HG03064 (cell line): Measurements from ENCODE around the gene WWP2.

Source experiments
- ATAC-seq: cut with Tn5 transposase; IDR thresholded peaks from one replicate; pipeline ENCODE4 v1.9.1; 2021; ENCODE audit warnings: low read depth; ENCODE audit not compliant: unreplicated experiment

Gene WWP2

DNA sequence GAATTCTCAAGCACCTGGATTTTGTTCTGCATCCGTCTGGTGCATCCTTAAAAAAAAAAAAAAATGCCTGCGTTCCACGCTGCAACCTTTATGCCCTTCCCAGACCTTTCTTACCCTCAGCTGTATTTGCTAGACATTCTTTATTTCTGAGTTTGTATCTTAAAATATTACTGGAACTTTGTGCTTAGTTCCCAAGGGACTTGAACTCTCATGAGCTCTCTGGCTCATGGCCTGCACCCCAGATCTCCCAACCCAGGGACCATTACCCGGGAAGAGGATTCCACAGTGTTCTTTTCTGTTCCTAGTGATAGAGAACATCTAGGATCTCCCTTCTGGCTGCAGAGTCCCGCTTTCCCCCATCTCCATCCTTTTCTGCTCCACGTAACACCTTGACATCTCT lies 160.1 kb downstream of the WWP2 start:
- ATAC-seq = no peak

DNA sequence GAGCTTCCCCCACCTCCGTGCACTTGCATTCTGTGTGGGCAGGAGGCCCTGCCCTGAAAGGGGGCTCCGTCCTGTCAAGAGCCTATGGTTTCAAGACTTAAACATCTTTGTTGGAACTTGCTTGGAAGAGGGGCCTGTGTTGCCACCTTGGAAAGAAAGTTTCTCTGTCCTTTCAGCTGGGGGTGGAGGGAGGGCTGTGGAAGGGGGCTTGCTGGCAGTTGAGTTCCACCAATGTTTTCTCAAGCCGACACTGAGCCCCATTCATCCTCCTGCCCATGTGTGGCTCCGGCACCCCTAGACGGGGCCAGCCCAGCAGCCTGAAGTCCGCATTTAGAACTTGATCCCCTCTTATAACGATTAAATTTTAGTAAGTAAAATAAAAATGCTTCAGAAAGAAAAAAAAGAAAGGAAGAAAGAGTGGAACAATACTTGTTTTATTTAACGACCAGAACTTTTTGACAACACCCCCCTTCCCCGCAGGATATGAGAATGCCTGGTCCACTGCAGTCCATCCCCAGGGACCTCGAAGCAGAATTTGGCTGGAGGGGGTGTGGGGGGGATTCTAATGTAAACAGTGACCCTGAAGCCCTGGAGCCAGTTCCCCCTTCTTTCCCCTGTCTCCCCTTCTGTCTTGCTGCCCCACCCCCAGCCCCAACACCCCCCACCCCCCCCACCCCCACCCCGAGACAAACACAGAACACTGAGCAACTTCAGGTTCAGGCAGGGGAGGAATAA lies 162.1 kb downstream of the WWP2 start:
- no peak for ATAC-seq

DNA sequence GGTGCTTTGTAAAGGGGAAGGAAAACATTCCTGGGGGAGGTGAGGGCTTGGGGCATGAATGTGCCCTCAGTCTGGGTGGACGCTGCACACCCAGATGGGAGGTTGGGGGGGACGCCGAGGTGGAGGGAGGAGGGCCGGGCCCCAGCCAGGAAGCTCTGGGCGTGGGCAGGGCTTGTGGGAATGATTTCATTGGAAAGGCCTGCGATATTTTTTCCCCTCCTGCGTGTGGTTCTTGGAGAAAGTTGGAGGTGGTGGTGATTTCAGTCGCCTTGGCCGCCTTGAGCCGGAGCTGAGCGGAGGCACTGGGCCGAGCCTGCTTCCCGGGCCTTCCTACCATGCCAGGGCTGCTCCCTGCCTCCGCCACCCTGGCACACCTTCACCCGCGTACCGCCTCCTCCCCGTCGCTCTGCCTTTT lies 162.7 kb downstream of the WWP2 start:
- ATAC-seq = no peak

DNA sequence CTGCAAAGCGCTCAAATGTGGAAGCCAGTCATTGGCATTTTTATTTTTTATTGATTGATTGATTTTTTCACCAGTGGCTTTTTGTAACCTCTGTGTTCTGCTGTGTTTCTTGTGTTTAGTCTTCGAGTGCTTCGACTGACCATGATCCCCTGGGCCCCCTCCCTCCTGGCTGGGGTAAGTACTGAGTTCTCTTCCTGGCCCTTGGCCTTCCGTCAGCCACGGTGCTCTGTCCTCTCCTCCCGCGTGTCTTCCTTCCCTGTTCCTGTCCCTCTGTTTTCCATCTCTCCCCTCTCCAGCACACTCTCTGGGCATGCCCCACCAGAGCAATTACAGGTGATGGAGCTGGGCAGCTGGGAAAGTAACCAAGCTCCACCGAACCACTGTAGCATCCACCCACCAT lies 163.2 kb downstream of the WWP2 start:
- no peak for ATAC-seq

DNA sequence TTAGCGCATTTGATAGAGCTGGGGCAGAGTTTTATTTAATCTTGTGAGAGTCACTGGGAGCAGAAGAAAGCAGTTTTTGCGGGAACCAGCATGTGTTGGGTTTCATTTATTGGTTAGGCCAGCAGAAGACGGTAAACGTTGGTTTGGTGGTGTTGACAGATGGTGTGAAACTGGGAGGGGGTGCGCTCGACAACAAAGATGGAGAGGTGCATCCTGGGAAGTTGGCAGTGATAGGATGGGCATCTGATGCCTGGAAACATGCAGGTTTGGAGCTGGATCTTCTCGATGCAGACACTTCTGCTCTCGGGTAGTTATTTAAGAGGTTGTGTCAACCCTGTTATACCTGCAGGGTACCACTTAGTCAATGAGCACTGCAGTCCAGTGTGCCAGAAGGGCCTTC lies 164.1 kb downstream of the WWP2 start:
- ATAC-seq = no peak

DNA sequence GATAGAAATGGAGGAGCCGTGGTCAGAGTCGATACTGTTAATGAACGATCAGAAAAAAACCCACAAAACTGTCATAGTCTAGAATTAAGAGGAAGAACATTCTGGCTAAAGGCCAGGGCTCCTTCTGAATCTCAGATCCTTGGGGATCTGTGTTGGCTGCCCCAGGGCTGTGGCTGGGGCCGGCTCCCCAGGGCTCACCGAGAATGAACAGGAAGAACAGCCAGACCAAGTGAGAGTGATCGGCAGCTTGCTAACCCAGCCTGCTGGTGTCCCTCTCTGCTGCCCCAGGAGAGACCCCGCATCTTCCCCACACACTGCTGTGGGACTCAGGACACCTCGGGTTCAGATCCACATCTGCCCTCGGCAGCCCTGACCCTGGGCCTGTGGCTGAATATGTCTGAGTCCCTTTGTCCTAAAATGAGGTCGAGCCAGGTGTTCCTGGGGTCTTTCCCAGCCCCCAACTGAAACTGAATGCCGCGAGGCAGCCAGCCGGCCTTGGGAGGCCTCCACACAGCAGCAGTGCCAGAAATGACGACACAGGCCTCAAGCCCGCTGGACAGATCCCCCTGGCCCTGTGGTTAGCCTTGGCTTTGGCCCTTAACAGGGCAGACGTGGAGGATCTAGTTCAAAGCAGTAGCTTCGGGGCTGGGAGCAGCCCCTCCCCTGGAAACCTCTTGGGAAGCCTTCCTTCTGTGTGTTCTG lies 165.1 kb downstream of the WWP2 start:
- ATAC-seq = no peak

DNA sequence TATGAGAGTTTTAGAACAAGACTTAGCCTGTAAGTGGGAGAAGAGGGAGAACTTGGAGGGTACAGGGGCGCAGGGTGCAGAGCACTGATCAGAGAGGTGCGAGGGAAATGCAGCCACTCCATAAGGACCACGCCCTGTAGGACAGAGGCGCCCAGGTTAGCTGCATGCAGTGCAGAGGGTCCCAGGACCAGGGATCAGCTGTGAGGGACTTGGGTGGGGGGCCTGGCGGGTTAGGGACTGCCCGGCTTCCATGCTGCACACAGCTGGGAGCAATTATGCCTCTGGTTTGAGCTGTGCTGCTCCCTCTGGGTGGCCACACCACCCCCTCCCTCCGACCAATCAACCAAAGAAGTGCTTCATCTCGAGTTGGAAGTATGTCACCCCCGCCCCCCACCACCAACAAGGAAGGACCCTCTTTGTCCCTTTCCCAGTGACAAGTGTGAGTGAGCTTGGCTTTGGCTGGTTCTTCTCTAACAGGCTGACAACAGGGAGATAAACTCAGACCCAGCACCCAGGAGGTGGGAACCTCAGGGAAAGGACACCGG lies 166.8 kb downstream of the WWP2 start:
- ATAC-seq = no peak

DNA sequence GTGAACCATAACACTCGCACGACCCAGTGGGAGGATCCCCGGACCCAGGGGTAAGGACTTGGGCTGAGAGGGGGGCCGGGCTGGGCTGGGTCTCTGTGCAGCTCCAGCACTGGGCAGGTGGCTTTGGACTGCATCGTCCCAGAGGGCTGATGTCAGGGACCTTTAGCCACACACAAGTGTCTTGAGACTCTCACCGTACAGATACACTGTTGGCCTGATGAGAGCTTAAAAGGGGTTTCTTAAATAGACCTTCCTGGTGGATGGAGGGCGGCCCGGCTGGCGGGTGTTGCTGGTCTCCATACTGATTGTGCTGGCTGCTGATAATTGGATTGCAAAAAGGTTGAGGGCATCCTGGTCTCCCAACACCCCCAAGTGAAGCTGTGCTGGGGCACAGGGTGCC lies 167.3 kb downstream of the WWP2 start:
- no peak for ATAC-seq

DNA sequence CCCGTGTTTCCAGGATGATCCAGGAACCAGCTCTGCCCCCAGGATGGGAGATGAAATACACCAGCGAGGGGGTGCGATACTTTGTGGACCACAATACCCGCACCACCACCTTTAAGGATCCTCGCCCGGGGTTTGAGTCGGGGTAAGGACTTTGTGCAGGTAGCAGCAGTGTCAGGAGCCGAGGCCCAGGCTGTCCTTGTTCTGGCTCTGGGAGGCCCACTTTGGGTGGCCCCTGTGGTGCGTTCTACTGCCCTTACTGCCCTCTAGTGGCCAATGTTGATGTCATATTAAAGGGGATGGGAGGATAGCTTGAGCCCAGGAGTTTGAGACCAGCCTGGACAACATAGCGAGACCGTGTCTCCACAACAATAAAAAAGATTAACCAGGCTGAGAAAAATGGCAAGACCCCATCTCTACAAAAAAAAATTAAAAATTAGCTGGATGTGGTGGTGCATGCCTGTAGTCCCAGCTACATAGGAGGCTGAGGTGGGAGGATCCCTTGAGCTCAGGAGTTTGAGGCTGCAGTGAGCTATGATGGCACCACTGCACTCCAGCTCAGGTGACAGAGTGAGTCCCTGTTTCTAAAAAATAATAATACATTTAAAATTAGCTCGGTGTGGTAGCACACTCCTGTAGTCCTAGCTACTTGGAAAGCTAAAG lies 168.1 kb downstream of the WWP2 start:
- ATAC-seq = no peak

DNA sequence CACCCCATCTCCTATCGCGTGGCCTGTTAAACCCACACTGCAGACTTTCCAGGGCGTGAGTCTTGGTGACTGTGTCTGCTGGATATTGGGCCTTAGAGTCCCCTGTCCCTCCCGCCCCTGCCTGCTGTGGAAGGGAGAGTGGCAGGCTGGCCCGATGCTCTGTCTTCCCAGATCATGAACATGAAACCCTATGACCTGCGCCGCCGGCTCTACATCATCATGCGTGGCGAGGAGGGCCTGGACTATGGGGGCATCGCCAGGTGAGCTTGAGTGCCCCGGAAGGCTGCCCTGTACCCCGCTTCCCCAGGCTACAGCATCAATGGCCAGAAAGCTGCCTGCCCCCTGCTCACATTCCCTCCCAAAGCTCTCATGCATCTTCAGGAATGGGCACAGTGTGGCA lies 169.5 kb downstream of the WWP2 start:
- no peak for ATAC-seq

DNA sequence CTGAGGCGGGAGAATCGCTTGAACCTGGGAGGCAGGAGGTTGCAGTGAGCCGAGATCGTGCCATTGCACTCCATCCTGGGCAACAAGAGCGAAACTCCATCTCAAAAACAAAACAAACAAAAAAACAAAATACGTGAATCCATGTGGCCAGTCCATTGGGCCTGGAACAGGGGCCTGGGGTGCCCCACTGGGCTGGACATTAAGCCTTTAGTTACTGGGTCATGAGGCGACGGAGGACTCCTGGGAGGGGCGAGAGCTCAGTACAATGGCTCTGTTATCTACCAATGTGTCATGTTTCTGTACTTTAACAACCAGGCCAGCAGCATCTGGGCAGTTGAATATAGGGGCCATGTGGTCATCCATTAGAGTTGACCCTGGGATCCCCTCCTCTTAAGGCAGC lies 170.1 kb downstream of the WWP2 start:
- ATAC-seq = no peak

DNA sequence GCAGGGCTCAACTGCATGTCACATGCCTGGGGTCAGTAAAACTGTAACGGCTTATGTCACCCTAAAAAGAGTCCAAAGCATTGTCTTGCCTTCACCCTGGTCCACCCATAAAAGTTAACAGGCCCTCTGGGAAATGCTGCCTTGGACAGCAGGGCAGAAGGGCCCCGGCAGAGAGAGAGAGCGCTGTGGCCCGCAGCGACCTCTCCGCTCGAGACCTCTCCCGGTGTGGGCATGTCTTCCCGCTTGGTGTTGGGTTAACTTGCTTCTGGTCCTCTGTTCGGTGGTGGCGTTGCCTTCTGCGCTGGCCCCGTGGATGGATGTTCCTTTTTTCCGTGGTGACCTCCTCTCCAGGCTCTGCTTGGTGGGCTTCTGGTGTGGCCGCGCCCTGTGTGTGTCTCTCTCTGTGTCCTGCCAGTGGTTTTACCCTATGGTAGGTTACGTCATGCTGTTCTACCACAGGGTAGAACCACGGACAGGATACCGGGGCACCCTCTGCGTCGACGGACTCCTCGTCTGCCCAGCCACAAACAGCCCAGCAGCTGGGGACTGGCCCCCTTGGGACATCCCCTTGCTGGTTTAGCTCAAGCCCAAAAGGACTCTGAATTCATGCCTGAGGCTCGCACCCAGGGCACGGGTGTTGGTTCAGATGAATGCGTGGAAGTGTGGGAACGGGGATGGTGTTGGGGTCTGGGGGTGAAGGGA lies 170.7 kb downstream of the WWP2 start:
- no peak for ATAC-seq

DNA sequence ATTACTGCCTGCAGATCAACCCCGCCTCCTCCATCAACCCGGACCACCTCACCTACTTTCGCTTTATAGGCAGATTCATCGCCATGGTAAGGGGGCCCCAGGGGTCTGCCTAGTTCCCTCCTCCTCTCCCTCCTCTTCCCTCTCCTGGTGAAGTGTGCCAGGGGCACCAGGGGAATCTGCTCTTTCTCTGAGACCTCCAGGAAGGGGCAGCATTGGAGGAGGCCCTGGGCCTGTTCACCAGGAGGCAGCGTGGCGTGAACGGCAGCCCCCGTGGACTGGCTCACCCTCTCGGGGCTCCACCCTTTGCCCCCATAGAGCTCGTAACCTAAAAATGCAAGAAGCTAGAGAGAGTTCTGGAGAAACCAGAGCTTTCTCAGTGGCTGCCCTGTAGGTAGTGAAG lies 171.9 kb downstream of the WWP2 start:
- no peak for ATAC-seq

DNA sequence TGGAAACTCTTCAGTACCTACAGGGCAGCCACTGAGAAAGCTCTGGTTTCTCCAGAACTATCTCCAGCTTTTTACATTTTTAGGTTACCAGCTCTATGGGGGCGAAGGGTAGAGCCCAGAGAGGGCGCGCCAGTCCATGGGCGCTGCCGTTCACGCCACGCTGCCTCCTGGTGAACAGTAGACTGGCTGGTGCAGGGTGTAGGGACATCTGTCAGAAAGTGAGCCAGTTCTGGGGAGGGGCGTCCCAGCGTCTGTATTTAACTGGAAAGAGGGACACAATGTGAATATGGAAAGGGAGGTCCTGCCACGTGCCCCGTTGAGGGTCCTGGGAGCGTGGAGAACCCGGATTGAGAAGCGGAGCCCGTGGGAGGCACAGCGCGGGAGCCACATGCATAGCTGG lies 172.6 kb downstream of the WWP2 start:
- no peak for ATAC-seq

DNA sequence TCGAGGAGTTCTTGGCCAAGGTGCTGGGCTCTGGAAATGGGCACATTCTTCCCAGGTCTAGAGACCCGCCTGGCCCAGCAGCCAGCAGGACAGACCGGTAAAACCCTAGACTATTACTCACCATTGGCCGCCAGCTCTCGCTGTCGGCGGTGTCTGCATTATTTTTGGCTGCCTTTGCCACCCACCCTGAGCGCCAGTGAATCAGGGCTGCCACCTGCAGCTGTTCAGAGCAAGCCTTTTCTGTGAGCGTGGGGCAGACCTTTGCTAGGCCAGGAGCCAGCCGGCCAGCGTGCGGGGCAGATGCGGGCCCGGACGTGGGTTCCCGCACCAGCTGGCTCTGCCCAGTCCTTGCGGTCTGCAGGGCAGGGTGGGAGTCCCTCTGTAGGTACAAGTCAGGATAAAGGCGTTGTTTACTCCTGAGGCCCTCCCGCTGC lies 173.2 kb downstream of the WWP2 start:
- no peak for ATAC-seq

DNA sequence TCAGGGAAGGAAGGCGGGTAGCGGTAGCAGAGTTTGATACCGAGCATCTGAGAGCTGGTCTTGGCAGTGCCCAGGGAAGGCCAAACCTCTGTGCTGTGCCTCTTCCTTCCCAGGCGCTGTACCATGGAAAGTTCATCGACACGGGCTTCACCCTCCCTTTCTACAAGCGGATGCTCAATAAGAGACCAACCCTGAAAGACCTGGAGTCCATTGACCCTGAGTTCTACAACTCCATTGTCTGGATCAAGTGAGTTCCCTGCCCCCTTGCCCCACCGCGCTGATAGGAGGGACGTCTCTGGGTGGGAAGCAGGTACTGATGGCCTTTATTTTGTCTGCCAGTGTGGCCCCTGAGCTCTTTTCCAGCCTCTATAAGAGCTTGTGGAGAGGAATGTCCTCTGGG lies 173.6 kb downstream of the WWP2 start:
- no peak for ATAC-seq

DNA sequence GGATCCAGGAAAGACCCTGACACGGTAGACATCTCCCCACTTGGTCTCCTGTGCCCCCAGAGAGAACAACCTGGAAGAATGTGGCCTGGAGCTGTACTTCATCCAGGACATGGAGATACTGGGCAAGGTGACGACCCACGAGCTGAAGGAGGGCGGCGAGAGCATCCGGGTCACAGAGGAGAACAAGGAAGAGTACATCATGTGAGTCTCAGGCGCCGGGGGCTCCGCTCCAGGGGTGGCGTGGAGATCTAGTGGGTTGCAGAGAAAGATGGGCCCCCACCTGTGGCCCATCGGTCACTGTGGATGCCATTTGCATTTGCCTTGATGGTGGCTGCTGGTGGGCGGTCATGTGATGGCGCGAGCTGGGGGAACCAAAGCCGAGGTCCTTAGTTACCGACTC lies 174.1 kb downstream of the WWP2 start:
- no peak for ATAC-seq

DNA sequence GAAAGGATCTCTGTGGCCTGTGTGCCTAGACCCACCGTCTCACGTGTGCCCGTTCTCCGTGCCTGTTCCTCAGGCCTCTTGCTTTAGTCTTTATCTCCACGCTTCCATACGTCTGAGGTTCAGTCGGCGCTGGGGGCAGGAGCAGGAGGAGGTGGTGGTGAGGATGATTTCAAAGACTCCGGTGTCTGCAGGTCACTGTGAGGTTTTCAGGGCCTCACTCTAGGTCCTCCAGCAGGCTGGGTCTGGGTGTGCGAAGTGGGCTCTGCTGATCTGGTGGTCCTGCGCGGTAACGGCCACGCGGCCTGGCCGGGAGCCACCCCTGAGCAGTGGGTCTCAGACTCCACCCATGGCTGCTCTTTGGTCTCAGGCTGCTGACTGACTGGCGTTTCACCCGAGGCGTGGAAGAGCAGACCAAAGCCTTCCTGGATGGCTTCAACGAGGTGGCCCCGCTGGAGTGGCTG lies 174.6 kb downstream of the WWP2 start:
- ATAC-seq = no peak

DNA sequence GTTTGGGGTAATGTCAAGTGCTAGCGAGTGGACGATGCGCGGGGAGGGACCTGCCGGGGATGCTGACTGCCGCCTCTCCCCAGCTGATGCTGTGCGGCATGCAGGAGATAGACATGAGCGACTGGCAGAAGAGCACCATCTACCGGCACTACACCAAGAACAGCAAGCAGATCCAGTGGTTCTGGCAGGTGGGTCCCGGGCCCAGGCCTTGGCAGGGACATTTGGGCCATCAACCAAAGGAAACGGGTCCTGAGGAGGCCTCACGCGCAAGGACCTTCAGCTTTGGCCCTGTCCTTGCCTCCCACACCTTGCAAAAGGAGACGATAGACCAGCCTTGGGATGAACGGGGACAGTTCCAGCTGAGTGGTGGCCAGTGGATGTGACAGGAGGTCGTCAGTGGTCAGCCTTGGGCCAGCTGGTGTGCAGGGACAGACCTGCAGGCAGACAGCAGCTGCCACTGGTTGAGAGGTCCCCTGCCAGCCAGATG lies 175.4 kb downstream of the WWP2 start:
- ATAC-seq = no peak

DNA sequence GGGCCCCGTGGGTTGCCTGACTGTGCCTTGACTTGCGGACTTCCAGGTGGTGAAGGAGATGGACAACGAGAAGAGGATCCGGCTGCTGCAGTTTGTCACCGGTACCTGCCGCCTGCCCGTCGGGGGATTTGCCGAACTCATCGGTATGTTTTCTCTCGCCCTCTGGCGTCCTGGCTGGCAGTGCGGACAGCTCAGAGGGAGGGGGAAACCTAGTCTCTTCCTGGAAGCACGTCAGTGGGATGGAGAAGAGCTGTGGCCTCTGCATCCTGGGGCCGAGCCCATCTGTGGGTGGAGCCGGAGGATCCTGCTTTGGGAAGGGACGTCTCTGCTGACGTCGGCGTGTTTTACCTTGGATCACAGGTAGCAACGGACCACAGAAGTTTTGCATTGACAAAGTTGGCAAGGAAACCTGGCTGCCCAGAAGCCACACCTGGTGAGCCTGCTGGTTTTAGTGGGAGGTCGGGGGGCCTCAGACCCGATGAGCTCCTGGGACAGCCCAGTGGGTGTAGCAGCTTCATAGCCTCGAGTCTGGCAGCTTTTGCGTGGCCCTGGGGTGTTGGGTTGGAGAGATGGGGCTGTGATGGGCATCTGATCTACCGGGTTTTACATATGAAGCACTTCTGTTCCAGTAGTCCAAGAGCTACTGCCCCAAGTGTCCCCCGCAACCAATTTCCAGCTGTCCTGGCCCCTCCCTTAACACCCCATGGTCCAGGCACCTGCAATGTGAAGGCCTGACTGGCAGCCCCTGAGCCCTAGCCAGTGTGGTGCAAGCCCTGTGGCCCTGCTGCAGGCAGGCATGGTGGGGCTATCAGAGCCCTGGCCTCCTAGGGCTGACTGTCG lies 177.1 kb downstream of the WWP2 start:
- ATAC-seq = no peak
